Neural progenitor cell (in vitro differentiated cells): Measurements from ENCODE around the gene ZRANB3. TPM values are rescaled to one million over a fixed set of nuclear protein-coding genes. Genes with fewer than 3 reads are reported as not detected.

Experiments
- DNase-seq: peaks from one replicate; pipeline ENCODE4 v3.0.0-alpha.2; 2016; ENCODE audit warnings: low spot score
- H2AFZ ChIP-seq: fragments of 200-600 bp; sonication (generic); replicated peaks from 2 replicates; pipeline ENCODE4 v1.6.1; 2016; ENCODE audit warnings: antibody characterized with exemption
- H3F3A ChIP-seq: fragments of 200-600 bp; sonication (generic); 2 replicates; pipeline ENCODE4 v1.6.1; 2016; ENCODE audit warnings: antibody characterized with exemption, low read depth
- H3K27ac ChIP-seq: fragments of 200-600 bp; sonication (generic); 2 replicates; pipeline ENCODE4 v1.5.1; 2016; ENCODE audit warnings: mild to moderate bottlenecking
- H3K27me3 ChIP-seq: fragments of 200-600 bp; sonication (generic); 2 replicates; pipeline ENCODE4 v1.6.1; 2016; ENCODE audit warnings: mild to moderate bottlenecking, moderate library complexity
- H3K36me3 ChIP-seq: fragments of 200-600 bp; sonication (generic); 2 replicates; pipeline ENCODE4 v1.5.1; 2016
- H3K4me1 ChIP-seq: fragments of 200-600 bp; sonication (generic); 2 replicates; pipeline ENCODE4 v1.6.1; 2016; ENCODE audit warnings: mixed run types
- H3K4me2 ChIP-seq: fragments of 200-600 bp; sonication (generic); 2 replicates; pipeline ENCODE4 v1.6.1; 2016
- H3K4me3 ChIP-seq: fragments of 200-600 bp; sonication (generic); 2 replicates; pipeline ENCODE4 v1.5.1; 2016
- H3K79me2 ChIP-seq: fragments of 200-600 bp; sonication (generic); 2 replicates; pipeline ENCODE4 v1.6.1; 2016; ENCODE audit warnings: low read depth
- H3K9ac ChIP-seq: fragments of 200-600 bp; sonication (generic); 2 replicates; pipeline ENCODE4 v1.6.1; 2016
- H3K9me3 ChIP-seq: fragments of 200-600 bp; sonication (generic); 2 replicates; pipeline ENCODE4 v1.5.1; 2016; ENCODE audit warnings: low read depth
- H4K20me1 ChIP-seq: fragments of 200-600 bp; sonication (generic); 2 replicates; pipeline ENCODE4 v1.6.1; 2016; ENCODE audit warnings: low read depth
- H3K27ac Mint-ChIP-seq: 3 replicates; pipeline ENCODE4 v1.8.0; 2021; ENCODE audit warnings: mixed read lengths
- H3K27me3 Mint-ChIP-seq: 2 replicates; pipeline ENCODE4 v1.8.0; 2022; ENCODE audit warnings: low read depth, mild to moderate bottlenecking, inconsistent platforms, moderate library complexity, mixed read lengths; ENCODE audit not compliant: insufficient read depth
- H3K36me3 Mint-ChIP-seq: 3 replicates; pipeline ENCODE4 v1.8.0; 2021; ENCODE audit warnings: mixed read lengths
- H3K4me1 Mint-ChIP-seq: 3 replicates; pipeline ENCODE4 v1.8.0; 2021; ENCODE audit warnings: mixed read lengths
- H3K4me3 Mint-ChIP-seq: 3 replicates; pipeline ENCODE4 v1.8.0; 2021; ENCODE audit warnings: mild to moderate bottlenecking, moderate library complexity, mixed read lengths
- H3K9me3 Mint-ChIP-seq: 3 replicates; pipeline ENCODE4 v1.8.0; 2020; ENCODE audit warnings: mixed read lengths
- CTCF ChIP-seq: fragments of 200-600 bp; sonication (generic); IDR thresholded peaks from 2 replicates; pipeline ENCODE4 v1.5.1; 2017; ENCODE audit warnings: antibody characterized with exemption, mild to moderate bottlenecking
- EZH2 ChIP-seq: fragments of 200-600 bp; sonication (generic); IDR thresholded peaks from 2 replicates; pipeline ENCODE4 v1.6.1; 2017; ENCODE audit warnings: antibody characterized with exemption, mild to moderate bottlenecking, moderate library complexity
- EZH2phosphoT487 ChIP-seq: fragments of 200-600 bp; sonication (generic); IDR thresholded peaks from 2 replicates; pipeline ENCODE4 v1.6.1; 2017; ENCODE audit warnings: antibody characterized with exemption
- total RNA-seq: library from RNA; depleted of rRNA; stranded (reverse); fragments of >200 nt; gene quantifications from 2 replicates; pipeline ENCODE4 v1.2.3, GENCODE V29; 2015; ENCODE audit warnings: low replicate concordance

The ZRANB3 gene
- total RNA-seq, 1 donor from 2014 or later: 35.9 TPM

GRCh38 chr2:135473567-135473966, 57.5 kb downstream of the ZRANB3 start:
- H3K27ac ChIP-seq: no peak overlapping the region
- H3K9me3 ChIP-seq: no peaks in the 10 kb centered on the region
- no peak overlapping the region for H3K4me2 ChIP-seq
- Mint-ChIP-seq H3K36me3 (no peaks in the 10 kb centered on the region), H3K4me1 (no peaks in the 10 kb centered on the region), H3K4me3 (no peak overlapping the region), H3K27me3 (no peaks in the 10 kb centered on the region), H3K27ac (no peak overlapping the region), H3K9me3 (no peaks in the 10 kb centered on the region)
- no peaks in the 10 kb centered on the region for H3K36me3 ChIP-seq
- no peak for DNase-seq
- no peaks in the 10 kb centered on the region for H3F3A ChIP-seq
- H2AFZ ChIP-seq: no peak overlapping the region
- H3K4me3 ChIP-seq: no peak overlapping the region
- H3K4me1 ChIP-seq: no peaks in the 10 kb centered on the region
- H3K79me2 ChIP-seq: no peaks in the 10 kb centered on the region
- H4K20me1 ChIP-seq: no peaks in the 10 kb centered on the region
- TF ChIP-seq CTCF: peak; percentile 29
- TF ChIP-seq EZH2phosphoT487: no peak
- no peak overlapping the region for H3K9ac ChIP-seq
- no peaks in the 10 kb centered on the region for H3K27me3 ChIP-seq

- H3K9me3 ChIP-seq: no peaks in the 10 kb centered on the region
- no peaks in the 10 kb centered on the region for H3K27me3 Mint-ChIP-seq
- H3K27ac ChIP-seq: no peak overlapping the region
- no peaks in the 10 kb centered on the region for H3K36me3 ChIP-seq
- DNase-seq: no peak
- H3K9ac ChIP-seq: no peak overlapping the region
- H3K4me2 ChIP-seq: no peak overlapping the region
- H3F3A ChIP-seq: no peaks in the 10 kb centered on the region
- H3K4me1 Mint-ChIP-seq: no peaks in the 10 kb centered on the region
- H2AFZ ChIP-seq: no peak overlapping the region
- H3K4me1 ChIP-seq: no peaks in the 10 kb centered on the region
- TF ChIP-seq CTCF: no peak
- TF ChIP-seq EZH2: no peak
- TF ChIP-seq EZH2phosphoT487: no peak
- no peaks in the 10 kb centered on the region for H3K27me3 ChIP-seq
- H3K4me3 ChIP-seq: no peak overlapping the region
- H3K36me3 Mint-ChIP-seq: peaks cover 5% of the 10 kb centered on the region
- no peak overlapping the region for H3K27ac Mint-ChIP-seq
- no peaks in the 10 kb centered on the region for H3K9me3 Mint-ChIP-seq
- no peak overlapping the region for H3K4me3 Mint-ChIP-seq
- H4K20me1 ChIP-seq: no peaks in the 10 kb centered on the region
- no peaks in the 10 kb centered on the region for H3K79me2 ChIP-seq
Observed at GRCh38 chr2:135471106-135471505, 59.9 kb downstream of the ZRANB3 start.

- H3K27ac Mint-ChIP-seq: no peak overlapping the region
- H3K4me3 Mint-ChIP-seq: no peak overlapping the region
- H2AFZ ChIP-seq: no peak overlapping the region
- H3K79me2 ChIP-seq: no peaks in the 10 kb centered on the region
- H3K36me3 Mint-ChIP-seq: peaks cover 17% of the 10 kb centered on the region
- no peak overlapping the region for H3K4me2 ChIP-seq
- TF ChIP-seq EZH2phosphoT487: no peak
- no peak for TF ChIP-seq CTCF
- no peak for TF ChIP-seq EZH2
- peaks cover 9% of the 10 kb centered on the region for H3K4me1 ChIP-seq
- peaks cover 5% of the 10 kb centered on the region for H3K36me3 ChIP-seq
- no peaks in the 10 kb centered on the region for H3F3A ChIP-seq
- H3K27me3 Mint-ChIP-seq: no peaks in the 10 kb centered on the region
- no peak overlapping the region for H3K4me3 ChIP-seq
- H4K20me1 ChIP-seq: no peaks in the 10 kb centered on the region
- H3K9me3 Mint-ChIP-seq: peaks cover 26% of the 10 kb centered on the region
- no peaks in the 10 kb centered on the region for H3K27me3 ChIP-seq
- no peak overlapping the region for H3K27ac ChIP-seq
- DNase-seq: no peak
- peaks cover 4% of the 10 kb centered on the region for H3K9me3 ChIP-seq
- no peak overlapping the region for H3K9ac ChIP-seq
- peaks cover 5% of the 10 kb centered on the region for H3K4me1 Mint-ChIP-seq
Observed at GRCh38 chr2:135457279-135457678, 73.7 kb downstream of the ZRANB3 start.
